HG03196 (cell line): ENCODE measurements around the gene C1QL4.
"Not testable (repeated sequence)": the region's sequence is repeated elsewhere in the genome, so short reads cannot be mapped to it uniquely, and the experiment has no call there.

Source experiments
- ATAC-seq: cut with Tn5 transposase; IDR thresholded peaks from one replicate; pipeline ENCODE4 v1.9.1; 2021; ENCODE audit not compliant: unreplicated experiment

C1QL4 gene

DNA sequence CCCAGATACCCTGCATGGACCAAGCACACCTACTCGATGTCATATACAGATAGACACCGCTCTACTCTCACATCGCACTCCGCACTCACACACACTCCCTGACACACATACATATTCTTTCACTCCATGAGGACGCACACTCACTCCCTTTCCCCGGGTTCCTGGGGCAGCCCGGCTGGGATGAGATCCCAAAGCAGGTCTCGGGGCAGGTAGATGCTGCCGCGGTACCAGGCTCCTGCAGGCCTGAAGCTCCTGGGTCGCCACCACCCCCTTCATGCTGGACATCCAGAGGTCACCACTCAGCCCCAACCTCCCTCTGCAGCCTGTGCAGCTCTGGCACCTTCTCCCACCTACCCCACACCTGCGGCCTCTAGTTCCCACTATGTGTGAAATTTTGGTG, 2.3 kb downstream of the C1QL4 start:
- ATAC-seq, result no peak

DNA sequence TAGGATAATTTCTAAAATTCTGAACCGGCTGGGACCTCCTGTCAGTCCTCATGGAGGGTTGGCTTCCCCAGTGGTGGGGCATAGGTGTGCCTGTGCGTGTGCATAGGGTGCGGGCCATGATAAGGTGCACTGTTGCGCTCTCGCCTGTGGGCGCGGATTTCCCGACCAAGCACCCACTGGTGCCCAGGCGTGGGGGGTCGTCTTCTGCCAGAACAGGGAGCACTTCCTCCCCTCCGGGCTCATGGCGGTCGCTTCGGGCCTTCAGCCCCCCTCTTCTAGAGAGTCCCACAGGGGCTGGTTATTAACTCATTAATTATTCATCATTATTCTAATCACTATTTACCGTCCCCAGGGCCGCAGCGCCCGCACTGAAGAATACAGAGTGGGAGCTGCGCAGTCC, 2.8 kb downstream of the C1QL4 start:
- ATAC-seq, result no peak

DNA sequence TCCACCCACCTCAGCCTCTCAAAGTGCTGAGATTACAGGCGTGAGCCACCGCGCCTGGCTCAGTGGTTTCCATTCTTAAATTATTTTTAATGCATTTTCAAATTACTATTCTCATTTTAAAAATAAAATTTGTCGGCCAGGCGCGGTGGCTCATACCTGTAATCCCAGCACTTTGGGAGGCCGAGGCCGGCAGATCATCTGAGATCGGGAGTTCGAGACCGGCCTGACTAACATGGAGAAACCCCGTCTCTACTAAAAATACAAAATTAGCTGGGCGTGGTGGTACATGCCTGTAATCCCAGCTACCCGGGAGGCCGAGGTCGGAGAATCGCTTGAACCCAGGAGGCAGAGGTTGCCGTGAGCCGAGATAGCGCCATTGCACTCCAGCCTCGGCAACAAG, 3.2 kb downstream of the C1QL4 start:
- not testable (repeated sequence) for ATAC-seq

- no peak for ATAC-seq
These were observed 4.1 kb downstream of the C1QL4 start for GRCh38 chr12:49332891-49333371.

DNA sequence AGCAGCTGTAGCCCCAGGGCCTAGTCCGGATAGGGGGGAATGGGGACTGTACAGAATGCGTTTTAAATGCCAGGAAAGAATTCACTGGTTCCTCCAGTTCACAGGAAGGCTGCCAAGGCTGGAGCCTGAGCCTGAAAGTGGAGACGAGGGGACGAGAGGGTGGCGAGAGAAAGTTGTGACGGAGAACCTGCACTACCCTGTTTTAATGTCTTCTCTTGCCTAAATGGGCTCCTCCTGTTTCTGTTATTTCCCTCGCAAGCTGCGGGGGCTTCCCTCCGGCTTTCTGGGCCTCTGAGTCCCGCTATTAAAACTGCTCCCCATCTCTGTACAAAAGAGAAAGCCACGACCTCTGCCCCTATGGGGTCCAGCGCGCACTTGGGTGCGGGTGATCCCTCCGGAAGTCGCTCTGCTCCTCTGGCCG, 4.5 kb downstream of the C1QL4 start:
- no peak for ATAC-seq

GRCh38 chr12:49331380-49332222, 5.4 kb downstream of the C1QL4 start:
- no peak for ATAC-seq

DNA sequence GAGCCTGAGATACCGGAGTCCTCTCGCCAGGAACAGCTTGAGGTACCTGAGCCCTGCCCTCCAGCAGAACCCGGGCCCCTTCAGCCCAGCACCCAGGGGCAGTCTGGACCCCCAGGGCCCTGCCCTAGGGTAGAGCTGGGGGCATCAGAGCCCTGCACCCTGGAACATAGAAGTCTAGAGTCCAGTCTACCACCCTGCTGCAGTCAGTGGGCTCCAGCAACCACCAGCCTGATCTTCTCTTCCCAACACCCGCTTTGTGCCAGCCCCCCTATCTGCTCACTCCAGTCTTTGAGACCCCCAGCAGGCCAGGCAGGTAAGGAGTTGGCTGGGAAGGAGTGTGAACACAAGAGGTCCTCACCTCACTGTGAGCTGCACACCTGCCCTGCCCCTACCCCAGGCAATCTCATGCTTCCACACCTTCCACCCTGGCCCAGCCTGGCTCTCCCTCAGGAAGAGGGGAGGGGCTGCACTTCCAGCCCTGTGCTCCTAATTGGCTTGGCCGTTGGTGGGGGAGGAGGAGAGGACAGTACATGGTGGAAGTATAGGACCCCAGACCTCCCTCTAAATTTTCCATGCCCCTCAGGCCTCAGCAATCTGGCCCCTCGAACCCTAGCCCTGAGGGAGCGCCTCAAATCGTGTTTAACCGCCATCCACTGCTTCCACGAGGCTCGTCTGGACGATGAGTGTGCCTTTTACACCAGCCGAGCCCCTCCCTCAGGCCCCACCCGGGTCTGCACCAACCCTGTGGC, 6.2 kb downstream of the C1QL4 start:
- no peak for ATAC-seq

DNA sequence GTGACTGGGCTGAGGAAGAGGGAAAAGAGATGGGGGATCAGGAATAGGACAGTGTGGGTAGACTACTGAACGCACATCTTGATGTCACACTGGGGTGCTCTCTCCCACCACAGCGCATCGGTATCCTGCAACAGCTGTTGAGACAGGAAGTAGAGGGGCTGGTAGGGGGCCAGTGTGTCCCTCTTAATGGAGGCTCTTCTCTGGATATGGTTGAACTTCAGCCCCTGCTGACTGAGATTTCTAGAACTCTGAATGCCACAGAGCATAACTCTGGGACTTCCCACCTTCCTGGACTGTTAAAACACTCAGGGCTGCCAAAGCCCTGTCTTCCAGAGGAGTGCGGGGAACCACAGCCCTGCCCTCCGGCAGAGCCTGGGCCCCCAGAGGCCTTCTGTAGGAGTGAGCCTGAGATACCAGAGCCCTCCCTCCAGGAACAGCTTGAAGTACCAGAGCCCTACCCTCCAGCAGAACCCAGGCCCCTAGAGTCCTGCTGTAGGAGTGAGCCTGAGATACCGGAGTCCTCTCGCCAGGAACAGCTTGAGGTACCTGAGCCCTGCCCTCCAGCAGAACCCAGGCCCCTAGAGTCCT, 6.9 kb downstream of the C1QL4 start:
- ATAC-seq, result no peak

DNA sequence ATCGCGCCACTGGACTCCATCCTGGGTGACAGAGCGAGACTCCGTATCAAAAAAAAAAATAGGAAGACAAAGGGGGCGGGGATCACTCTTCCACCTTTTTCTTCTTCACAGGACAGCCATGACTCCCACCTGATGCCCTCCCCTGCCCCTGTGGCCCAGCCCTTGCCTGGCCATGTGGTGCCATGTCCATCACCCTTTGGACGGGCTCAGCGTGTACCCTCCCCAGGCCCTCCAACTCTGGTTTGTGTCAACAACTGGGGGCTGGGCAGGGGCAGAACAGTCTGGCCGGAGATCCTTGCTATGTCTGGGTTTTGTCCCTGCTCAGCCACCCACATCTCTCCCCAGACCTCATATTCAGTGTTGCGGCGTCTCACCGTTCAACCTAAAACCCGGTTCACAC, 8.2 kb downstream of the C1QL4 start:
- ATAC-seq, result no peak

DNA sequence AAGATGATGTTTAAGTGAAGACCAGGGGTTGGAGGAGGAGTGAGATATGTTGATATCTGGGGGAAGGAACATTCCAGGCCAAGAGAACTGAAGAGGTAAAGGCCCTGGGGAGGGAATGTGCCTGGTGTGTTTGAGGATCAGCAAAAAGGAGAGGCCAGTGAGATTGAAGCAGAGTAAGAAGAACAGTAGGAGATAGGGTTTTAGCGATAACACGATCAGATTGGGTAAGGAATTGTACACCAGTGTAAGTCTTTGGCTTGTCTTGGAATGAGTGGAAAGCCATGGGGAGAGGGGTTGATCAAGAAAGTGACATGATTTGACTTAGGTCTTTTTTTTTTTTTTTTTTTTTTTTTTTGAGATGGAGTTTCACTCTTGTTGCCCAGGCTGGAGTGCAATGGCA, 9.1 kb downstream of the C1QL4 start:
- ATAC-seq, result no peak

GRCh38 chr12:49327368-49327767, 9.6 kb downstream of the C1QL4 start:
- no peak for ATAC-seq

DNA sequence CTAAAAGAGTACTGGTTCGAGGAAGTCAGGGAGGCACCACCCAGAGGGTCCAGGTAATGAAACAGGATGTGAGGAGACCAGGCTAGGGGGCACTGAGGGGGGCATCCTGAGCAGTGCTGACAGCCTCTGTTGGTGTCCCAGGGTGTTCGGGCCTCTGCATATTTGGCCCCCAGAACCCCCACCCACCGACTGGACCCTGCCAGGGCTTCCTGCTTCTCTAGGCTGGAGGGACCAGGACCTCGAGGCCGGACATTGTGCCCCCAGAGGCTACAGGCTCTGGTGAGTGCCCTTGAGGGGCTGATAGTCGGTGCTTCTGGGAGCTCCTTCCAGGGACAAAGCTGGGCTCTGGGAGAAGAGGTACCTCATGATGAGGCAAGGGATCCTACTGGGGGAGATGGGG, 11.4 kb downstream of the C1QL4 start:
- no peak for ATAC-seq

DNA sequence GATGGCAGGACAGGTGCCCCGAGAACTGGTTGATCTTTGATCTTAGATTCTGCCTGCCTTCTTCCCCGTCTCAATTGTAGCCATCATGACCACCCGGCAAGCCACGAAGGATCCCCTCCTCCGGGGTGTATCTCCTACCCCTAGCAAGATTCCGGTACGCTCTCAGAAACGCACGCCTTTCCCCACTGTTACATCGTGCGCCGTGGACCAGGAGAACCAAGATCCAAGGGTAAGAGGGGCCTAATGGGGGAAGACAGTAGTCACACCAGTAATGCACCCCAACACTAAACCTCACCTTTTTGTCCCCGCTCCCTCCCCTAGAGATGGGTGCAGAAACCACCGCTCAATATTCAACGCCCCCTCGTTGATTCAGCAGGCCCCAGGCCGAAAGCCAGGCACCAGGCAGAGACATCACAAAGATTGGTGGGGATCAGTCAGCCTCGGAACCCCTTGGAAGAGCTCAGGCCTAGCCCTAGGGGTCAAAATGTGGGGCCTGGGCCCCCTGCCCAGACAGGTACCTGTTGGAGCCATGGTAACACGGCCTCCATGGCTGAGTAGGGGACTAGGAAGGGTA, 13.4 kb downstream of the C1QL4 start:
- ATAC-seq, result no peak

DNA sequence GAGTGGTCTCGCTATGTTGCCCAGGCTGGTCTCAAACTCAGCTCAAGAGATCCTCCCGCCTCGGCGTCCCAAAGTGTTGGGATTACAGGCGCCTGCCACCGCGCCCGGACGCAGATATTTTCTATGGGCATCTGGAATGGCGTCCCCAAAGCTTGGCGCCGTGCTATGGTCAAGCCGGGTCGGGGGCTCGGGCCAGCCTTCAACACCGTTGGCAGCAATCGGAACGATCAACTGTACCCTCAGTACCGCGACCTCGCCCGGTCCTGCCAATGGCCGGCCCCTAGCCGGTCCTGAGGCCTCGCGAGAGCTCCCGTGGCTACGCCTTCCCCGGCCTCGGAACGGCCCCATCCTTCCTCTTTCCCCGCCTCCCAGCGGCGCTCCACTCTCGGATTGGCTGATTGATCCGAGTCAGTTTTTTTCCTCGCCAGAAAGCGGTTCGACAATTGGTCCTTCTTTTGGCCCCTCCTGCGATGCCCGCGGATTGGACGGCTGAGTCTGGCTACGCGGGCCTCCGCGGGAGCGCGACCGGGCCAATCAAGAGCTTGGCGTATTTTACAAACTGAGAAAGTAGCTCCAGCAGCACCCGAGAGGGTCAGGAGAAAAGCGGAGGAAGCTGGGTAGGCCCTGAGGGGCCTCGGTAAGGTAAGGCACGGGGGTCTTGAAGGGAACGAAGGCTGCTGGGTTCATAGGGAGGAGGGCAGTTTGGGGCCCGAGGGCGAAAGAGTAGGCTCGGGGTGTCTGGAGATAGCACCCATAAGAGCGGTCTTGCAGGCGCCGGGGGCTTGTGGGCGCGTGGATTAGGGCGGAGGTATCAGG, 14.1 kb downstream of the C1QL4 start, which contains the start of gene TROAP:
Gene TROAP (plus strand): TSS at position 548 of the 816 bp plus-strand sequence. CDS start 354 bp downstream, outside the sequence.
- peak; percentile 95 for ATAC-seq

GRCh38 chr12:49322367-49322707, 14.7 kb downstream of the C1QL4 start:
- no peak for ATAC-seq

- ATAC-seq, result not testable (repeated sequence)
These were observed 16.4 kb downstream of the C1QL4 start for GRCh38 chr12:49320411-49321103.

- ATAC-seq, result not testable (repeated sequence)
These were observed 19.9 kb downstream of the C1QL4 start for GRCh38 chr12:49317118-49317517.

DNA sequence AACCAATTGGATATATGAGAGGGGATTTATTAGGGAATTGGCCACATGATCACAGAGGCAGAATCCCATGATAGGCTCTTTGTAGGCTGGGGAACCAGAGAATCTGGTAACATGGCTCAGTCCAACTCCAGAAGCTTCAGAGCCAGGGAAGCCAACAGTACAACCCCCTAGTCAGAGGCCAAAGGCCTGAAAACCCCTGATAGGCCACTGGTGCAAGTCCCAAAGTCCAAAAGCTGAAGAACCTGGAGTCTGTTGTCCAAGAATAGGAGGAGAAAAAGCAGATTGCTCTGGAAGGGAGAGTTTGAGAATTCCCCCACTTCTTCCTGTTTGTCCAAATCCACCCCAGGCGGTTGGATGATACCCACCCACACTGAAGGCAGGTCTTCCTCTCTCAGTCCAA, 22.2 kb downstream of the C1QL4 start:
- ATAC-seq, result no peak

DNA sequence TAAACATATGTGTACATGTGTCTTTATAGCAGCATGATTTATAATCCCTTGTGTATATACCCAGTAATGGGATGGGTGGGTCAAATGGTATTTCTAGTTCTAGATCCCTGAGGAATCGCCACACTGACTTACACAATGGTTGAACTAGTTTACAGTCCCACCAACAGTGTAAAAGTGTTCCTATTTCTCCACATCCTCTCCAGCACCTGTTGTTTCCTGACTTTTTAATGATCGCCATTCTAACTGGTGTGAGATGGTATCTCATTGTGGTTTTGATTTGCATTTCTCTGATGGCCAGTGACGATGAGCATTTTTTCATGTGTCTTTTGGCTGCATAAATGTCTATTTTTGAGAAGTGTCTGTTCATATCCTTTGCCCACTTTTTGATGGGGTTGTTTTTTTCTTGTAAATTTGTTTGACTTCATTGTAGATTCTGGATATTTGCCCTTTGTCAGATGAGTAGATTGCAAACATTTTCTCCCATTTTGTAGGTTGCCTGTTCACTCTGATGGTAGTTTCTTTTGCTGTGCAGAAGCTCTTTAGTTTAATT, 26.5 kb downstream of the C1QL4 start:
- not testable (repeated sequence) for ATAC-seq

- ATAC-seq, result no peak
These were observed 27.6 kb downstream of the C1QL4 start for GRCh38 chr12:49309386-49309785.
